H1 (cell line): ENCODE measurements around the gene PLEKHM1. TPM values are rescaled to one million over a fixed set of nuclear protein-coding genes. Genes with fewer than 3 reads are reported as not detected.

ENCODE experiments used
- CTCF ChIA-PET: fragments of 300-600 bp; sonication (Branson Sonifier 250); formaldehyde crosslinking; loops from one replicate; lab custom pipeline; 2021; ENCODE audit not compliant: partially characterized antibody; lab: Charles Lee
- POLR2A ChIA-PET: fragments of 300-600 bp; sonication (Branson Sonifier 250); formaldehyde crosslinking; loops from one replicate; lab custom pipeline; 2021; ENCODE audit warnings: inconsistent platforms; ENCODE audit not compliant: partially characterized antibody; lab: Charles Lee
- DNase-seq, 2 experiments: peaks; one replicate each; pipeline versions ENCODE4 v3.0.0 to v3.0.0-alpha.2; 2010 to 2022; ENCODE audit warnings: low spot score in 2 of 2, low read depth in 1 of 2, mixed read lengths in 1 of 2
- FAIRE-seq: peaks from 2 replicates; lab custom pipeline; 2011; peaks lifted over from hg19 to GRCh38; lab: Jason Lieb, UNC
- H2AFZ ChIP-seq: 2 replicates; pipeline ENCODE4 v1.8.1; 2012; ENCODE audit warnings: low read length, inconsistent platforms
- H2AK5ac ChIP-seq: 2 replicates; pipeline ENCODE4 v1.6.1; 2013; ENCODE audit warnings: low read depth, low read length
- H2BK120ac ChIP-seq: replicated peaks from 2 replicates; pipeline ENCODE3; 2013; ENCODE audit warnings: low read depth, low read length, inconsistent platforms
- H2BK12ac ChIP-seq: 2 replicates; pipeline ENCODE4 v1.6.1; 2013; ENCODE audit warnings: low read depth, low read length
- H2BK15ac ChIP-seq: 2 replicates; pipeline ENCODE4 v1.6.1; 2013; ENCODE audit warnings: low read length
- H2BK20ac ChIP-seq: 2 replicates; pipeline ENCODE4 v1.6.1; 2013; ENCODE audit warnings: low read length
- H2BK5ac ChIP-seq: 2 replicates; pipeline ENCODE4 v1.6.1; 2013; ENCODE audit warnings: low read depth, low read length
- H3K14ac ChIP-seq: 2 replicates; pipeline ENCODE4 v1.6.1; 2013; ENCODE audit warnings: inconsistent platforms; ENCODE audit not compliant: insufficient read length
- H3K18ac ChIP-seq: 2 replicates; pipeline ENCODE4 v1.6.1; 2013; ENCODE audit warnings: low read length; ENCODE audit errors: extremely low read depth
- H3K23ac ChIP-seq: 2 replicates; pipeline ENCODE4 v1.6.1; 2013; ENCODE audit warnings: inconsistent platforms; ENCODE audit not compliant: insufficient read length
- H3K23me2 ChIP-seq: 2 replicates; pipeline ENCODE4 v1.6.1; 2013; ENCODE audit warnings: low read depth, low read length
- H3K27ac ChIP-seq: 2 replicates; pipeline ENCODE4 v1.6.1; 2011; ENCODE audit warnings: low read depth, low read length, inconsistent platforms
- H3K27me3 ChIP-seq, 4 experiments: replicated peaks in 1 of 4; 1 replicate in 1 of 4; 2 replicates in 3 of 4; pipeline versions ENCODE4 v1.6.1 to v1.8.1; 2011 to 2013; ENCODE audit warnings: low read length in 3 of 4, mild to moderate bottlenecking in 3 of 4, inconsistent platforms in 2 of 4, mixed read lengths in 2 of 4, moderate library complexity in 1 of 4; ENCODE audit not compliant: control insufficient read depth in 3 of 4, insufficient read depth in 3 of 4; ENCODE audit errors: extremely low read depth in 1 of 4
- H3K36me3 ChIP-seq, 4 experiments: 2 replicates each; pipeline versions ENCODE4 v1.6.1 to v1.8.1; 2011 to 2013; ENCODE audit warnings: mild to moderate bottlenecking in 4 of 4, low read length in 3 of 4, moderate library complexity in 2 of 4, control low read depth in 1 of 4, inconsistent platforms in 1 of 4; ENCODE audit not compliant: insufficient read depth in 4 of 4, control insufficient read depth in 2 of 4
- H3K4ac ChIP-seq: replicated peaks from 2 replicates; pipeline ENCODE3; 2013; ENCODE audit warnings: low read length, low read depth, mixed read lengths, inconsistent platforms; ENCODE audit not compliant: insufficient read length
- H3K4me1 ChIP-seq, 4 experiments: replicated peaks in 1 of 4; 1 replicate in 1 of 4; 2 replicates in 3 of 4; pipeline versions ENCODE4 v1.6.1 to v1.8.1; 2011 to 2013; ENCODE audit warnings: low read length in 3 of 4, inconsistent platforms in 2 of 4, mixed read lengths in 1 of 4; ENCODE audit not compliant: insufficient read depth in 4 of 4, control insufficient read depth in 3 of 4
- H3K4me2 ChIP-seq, 2 experiments: 2 replicates each; pipeline versions ENCODE4 v1.6.1 to v1.8.1; 2011 to 2013; ENCODE audit warnings: low read depth in 2 of 2, low read length in 2 of 2, control low read depth in 1 of 2, inconsistent platforms in 1 of 2, mild to moderate bottlenecking in 1 of 2; ENCODE audit not compliant: insufficient read depth in 1 of 2
- H3K4me3 ChIP-seq, 4 experiments: fragments of 200-600, 300-600 bp in 1 of 4; sonication (generic), shearing (Covaris generic), sonication (Bioruptor Twin) in 1 of 4; 2 replicates each; pipeline versions ENCODE4 v1.5.1 to v1.8.1; 2011 to 2016; ENCODE audit warnings: low read length in 4 of 4, low read depth in 3 of 4, control low read depth in 2 of 4, inconsistent platforms in 2 of 4, mild to moderate bottlenecking in 2 of 4, mixed read lengths in 1 of 4, moderate library complexity in 1 of 4; ENCODE audit not compliant: insufficient read depth in 2 of 4; ENCODE audit errors: extremely low read depth in 1 of 4
- H3K56ac ChIP-seq: replicated peaks from 2 replicates; pipeline ENCODE3; 2013; ENCODE audit warnings: low read depth, mild to moderate bottlenecking, mixed read lengths, low read length, inconsistent platforms; ENCODE audit not compliant: insufficient read length
- H3K79me1 ChIP-seq: 2 replicates; pipeline ENCODE4 v1.6.1; 2013; ENCODE audit warnings: low read depth, low read length, control low read depth
- H3K79me2 ChIP-seq, 2 experiments: 2 replicates each; pipeline versions ENCODE4 v1.6.1 to v1.8.1; 2012 to 2013; ENCODE audit warnings: low read length in 2 of 2, mild to moderate bottlenecking in 2 of 2, inconsistent platforms in 1 of 2; ENCODE audit not compliant: insufficient read depth in 2 of 2, control insufficient read depth in 1 of 2
- H3K9ac ChIP-seq, 4 experiments: replicated peaks in 1 of 4; 1 replicate in 1 of 4; 2 replicates in 3 of 4; pipeline versions ENCODE4 v1.6.1 to v1.8.1; 2011 to 2013; ENCODE audit warnings: low read depth in 3 of 4, low read length in 3 of 4, control low read depth in 2 of 4, mild to moderate bottlenecking in 2 of 4, moderate library complexity in 2 of 4, inconsistent platforms in 1 of 4; ENCODE audit errors: extremely low read depth in 1 of 4
- H3K9me3 ChIP-seq, 2 experiments: 2 replicates each; pipeline versions ENCODE4 v1.6.1 to v1.8.1; 2012 to 2013; ENCODE audit warnings: mild to moderate bottlenecking in 2 of 2, moderate library complexity in 2 of 2, control low read depth in 1 of 2, inconsistent platforms in 1 of 2, low read depth in 1 of 2, low read length in 1 of 2, mixed read lengths in 1 of 2; ENCODE audit not compliant: insufficient read depth in 2 of 2
- H4K20me1 ChIP-seq, 2 experiments: replicated peaks in 1 of 2; 2 replicates each; pipeline versions ENCODE3 to v1.8.1; 2011 to 2013; ENCODE audit warnings: inconsistent platforms in 2 of 2, low read length in 2 of 2, mild to moderate bottlenecking in 1 of 2; ENCODE audit not compliant: insufficient read depth in 2 of 2, control insufficient read depth in 1 of 2
- H4K5ac ChIP-seq: 2 replicates; pipeline ENCODE4 v1.6.1; 2013; ENCODE audit warnings: low read length, low read depth, mixed read lengths, inconsistent platforms; ENCODE audit not compliant: insufficient read length
- H4K8ac ChIP-seq: 2 replicates; pipeline ENCODE4 v1.8.0; 2013; ENCODE audit warnings: mild to moderate bottlenecking, moderate library complexity, low read length, inconsistent platforms; ENCODE audit not compliant: insufficient read depth; ENCODE audit errors: extremely low read depth
- H4K91ac ChIP-seq: replicated peaks from 2 replicates; pipeline ENCODE3; 2013; ENCODE audit warnings: low read length, mixed read lengths, inconsistent platforms; ENCODE audit not compliant: insufficient read length
- ASH2L ChIP-seq: fragments of 200-600, 300-600 bp; sonication (generic); IDR thresholded peaks from one replicate; pipeline ENCODE4 v1.7.1; 2017; ENCODE audit warnings: low read length
- EP300 ChIP-seq, 2 experiments: IDR thresholded peaks; 1 replicate in 1 of 2; 2 replicates in 1 of 2; pipeline ENCODE4 v1.6.1; 2011 to 2012; ENCODE audit warnings: low read depth in 2 of 2, low read length in 2 of 2, mild to moderate bottlenecking in 2 of 2, borderline replicate concordance in 1 of 2, inconsistent platforms in 1 of 2, moderate library complexity in 1 of 2
- NRF1 ChIP-seq: IDR thresholded peaks from 2 replicates; pipeline ENCODE4 v1.6.1; 2011; ENCODE audit warnings: mild to moderate bottlenecking, low read depth, low read length, improper control_type of control experiment
- RNF2 ChIP-seq: fragments of 200-900, 300-1000 bp; sonication (generic); IDR thresholded peaks from 2 replicates; pipeline ENCODE4 v1.7.1; 2016; ENCODE audit warnings: borderline replicate concordance, low read depth, mild to moderate bottlenecking, antibody characterized with exemption, low read length; ENCODE audit not compliant: poor library complexity, severe bottlenecking; ENCODE audit errors: missing control alignments
- SUZ12 ChIP-seq: fragments of 200-600 bp; sonication (generic); IDR thresholded peaks from 2 replicates; pipeline ENCODE4 v1.6.1; 2012; ENCODE audit warnings: mild to moderate bottlenecking, inconsistent platforms, low read length, moderate library complexity, mixed read lengths
- WGBS, 2 experiments: shearing (Covaris generic) in 1 of 2; methylation state at CpG; one replicate each; pipeline versions ENCODE4 v1.1.6 to v1.1.7; 2013 to 2015; ENCODE audit warnings: low lambda C conversion rate in 2 of 2, mixed read lengths in 2 of 2, inconsistent platforms in 1 of 2, low coverage in 1 of 2, missing lambda C conversion rate in 1 of 2; ENCODE audit not compliant: insufficient replicate concordance in 2 of 2, insufficient coverage in 1 of 2, insufficient read length in 1 of 2; ENCODE audit errors: extremely low coverage in 1 of 2, missing lambda C conversion rate in 1 of 2; 5-methylcytosine and 5-hydroxymethylcytosine counted together
- polyA plus RNA-seq, 7 experiments: library from polyadenylated mRNA; depleted of rRNA in 3 of 7; stranded (reverse) in 5 of 7; unstranded in 2 of 7; fragments of >200 nt in 5 of 7; fragments of 200-250 nt in 2 of 7; gene quantifications; 1 replicate in 5 of 7; 2 replicates in 1 of 7; 4 replicates in 1 of 7; pipeline versions ENCODE4 v1.2.1 to v1.2.3, GENCODE V29; 2011 to 2013; ENCODE audit warnings: missing spikeins in 2 of 7, mixed read lengths in 2 of 7
- total RNA-seq: library from RNA; stranded (reverse); fragmentation: NEBNext Ultra II Directional; extraction: Animal tissue kit (Norgen Biotek cat#: 25700); gene quantifications from 2 replicates; pipeline ENCODE4 v1.2.1, GENCODE V29; 2021

PLEKHM1 gene
- total and polyA plus RNA-seq, 2 of the 8 experiments (the other 6 are each of a cell fraction or from before 2014, with no cell fraction given) = 7.6 to 17.9 TPM

- no peak overlapping the region for H2BK12ac ChIP-seq
- DNase-seq (no peak), FAIRE-seq (no peak)
- H3K27ac ChIP-seq = no peak overlapping the region
- H2AK5ac ChIP-seq = no peak overlapping the region
- H3K23me2 ChIP-seq = no peaks in the 10 kb centered on the region
- peaks cover 0 to 4% of the 10 kb centered on the region in 2 experiments; a peak in 1 of 4 replicates for H3K9me3 ChIP-seq
- H3K4me3 ChIP-seq = no peak overlapping the region
- no peak overlapping the region for H3K9ac ChIP-seq
- no peak overlapping the region for H3K56ac ChIP-seq
- H3K23ac ChIP-seq = no peak overlapping the region
- no peak for TF ChIP-seq RNF2
- TF ChIP-seq ASH2L = no peak
- TF ChIP-seq SUZ12 = no peak
- TF ChIP-seq NRF1 = no peak
- no peak for TF ChIP-seq EP300 (IDR thresholded peaks at IDR 0.05; ENCODE audit: borderline replicate concordance in 1 of 2, low read depth in 2 of 2, low read length in 2 of 2)
- H2AFZ ChIP-seq = no peak overlapping the region
- H3K79me2 ChIP-seq = no peaks in the 10 kb centered on the region
- no peaks in the 10 kb centered on the region for H3K79me1 ChIP-seq
- POLR2A ChIA-PET = interaction anchor here (0.6 to 4.7 kb wide), 6 partner anchors 9 to 160 kb away, joined by 3 to 25 read pairs (median 4); no protein-coding TSS in a partner anchor
- H2BK120ac ChIP-seq = no peak overlapping the region
- H4K5ac ChIP-seq = no peak overlapping the region
- no peak overlapping the region for H3K4me2 ChIP-seq
- H4K8ac ChIP-seq = no peak overlapping the region
- H2BK20ac ChIP-seq = no peak overlapping the region
- 94% methylated on average over 37 of the region's 50 CpGs; no CpG with 5 or more reads in 1 of the 2 experiments for WGBS, 2 experiments
- CTCF ChIA-PET = interaction anchor here (0.6 to 21.9 kb wide), 15 partner anchors 7 to 455 kb away, joined by 3 to 579 read pairs (median 6); partner anchors contain the start of genes ARHGAP27 and SPATA32
- peaks cover 0 to 4% (median 3%) of the 10 kb centered on the region in 4 experiments; a peak in 4 of 7 replicates for H3K4me1 ChIP-seq
- H2BK5ac ChIP-seq = no peak overlapping the region
- no peak overlapping the region for H4K91ac ChIP-seq
- no peak overlapping the region for H3K14ac ChIP-seq
- no peak overlapping the region for H2BK15ac ChIP-seq
- peaks cover 0 to under 1% (median 0%) of the 10 kb centered on the region in 4 experiments; a peak in 1 of 7 replicates for H3K27me3 ChIP-seq
- no peak overlapping the region for H3K4ac ChIP-seq
- H3K36me3 ChIP-seq = peaks cover 0 to 7% (median 0%) of the 10 kb centered on the region in 4 experiments; a peak in 1 of 8 replicates
- no peaks in the 10 kb centered on the region for H4K20me1 ChIP-seq
- no peak overlapping the region for H3K18ac ChIP-seq
Observed at GRCh38 chr17:45396496-45397205, 93.9 kb downstream of the PLEKHM1 start.
